GDM1 (cell line): ENCODE measurements around the gene ZGLP1.
"Not testable (repeated sequence)": the region's sequence is repeated elsewhere in the genome, so short reads cannot be mapped to it uniquely, and the experiment has no call there.

Experiments
- DNase-seq: peaks from one replicate; lab custom pipeline; 2025; lab: John Stamatoyannopoulos, UW

The ZGLP1 gene

DNA sequence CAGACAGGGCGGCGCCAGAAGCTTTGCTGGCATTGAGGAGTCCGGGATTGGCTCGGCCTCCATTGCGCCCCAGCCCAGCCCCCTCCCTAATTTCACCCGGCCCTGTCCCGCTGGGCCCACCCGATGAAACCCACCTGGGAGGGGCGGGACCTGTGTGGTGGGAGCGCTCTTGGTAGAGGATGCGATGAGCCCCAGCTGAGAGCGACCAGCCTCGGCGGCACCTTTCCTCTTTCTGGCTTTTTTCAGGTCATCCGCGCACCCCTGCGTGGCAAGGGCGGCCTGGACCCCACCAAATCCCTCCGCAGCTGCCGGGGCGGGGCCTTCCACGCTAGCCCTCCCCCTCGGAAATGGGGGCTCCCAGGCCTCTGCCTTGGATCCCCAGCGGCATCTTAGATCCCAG is at the start of gene ZGLP1:
ZGLP1 (minus strand) TSS at position 393 of the 400 bp plus-strand sequence.
- DNase-seq = no peak

DNA sequence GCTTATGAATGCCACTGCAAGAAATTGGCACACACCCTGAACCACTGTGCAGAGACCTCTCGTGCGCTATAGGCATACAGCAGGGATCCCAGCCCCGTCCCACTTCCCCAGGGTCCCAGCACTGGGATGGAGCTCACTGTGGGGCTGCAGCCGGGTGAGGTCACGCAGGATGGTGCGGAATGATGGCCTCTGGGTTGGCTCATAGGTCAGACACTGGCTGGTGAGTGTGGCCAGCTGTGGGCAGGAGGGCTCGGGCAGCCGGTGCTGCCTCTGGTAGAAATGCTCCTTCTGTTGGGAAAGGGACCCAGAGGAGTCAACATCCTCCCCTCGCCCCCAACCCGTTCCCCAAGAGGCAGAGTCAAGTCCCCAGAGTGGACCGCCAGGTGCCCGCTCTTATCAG is 46.8 kb upstream of the ZGLP1 start:
- no peak for DNase-seq

DNA sequence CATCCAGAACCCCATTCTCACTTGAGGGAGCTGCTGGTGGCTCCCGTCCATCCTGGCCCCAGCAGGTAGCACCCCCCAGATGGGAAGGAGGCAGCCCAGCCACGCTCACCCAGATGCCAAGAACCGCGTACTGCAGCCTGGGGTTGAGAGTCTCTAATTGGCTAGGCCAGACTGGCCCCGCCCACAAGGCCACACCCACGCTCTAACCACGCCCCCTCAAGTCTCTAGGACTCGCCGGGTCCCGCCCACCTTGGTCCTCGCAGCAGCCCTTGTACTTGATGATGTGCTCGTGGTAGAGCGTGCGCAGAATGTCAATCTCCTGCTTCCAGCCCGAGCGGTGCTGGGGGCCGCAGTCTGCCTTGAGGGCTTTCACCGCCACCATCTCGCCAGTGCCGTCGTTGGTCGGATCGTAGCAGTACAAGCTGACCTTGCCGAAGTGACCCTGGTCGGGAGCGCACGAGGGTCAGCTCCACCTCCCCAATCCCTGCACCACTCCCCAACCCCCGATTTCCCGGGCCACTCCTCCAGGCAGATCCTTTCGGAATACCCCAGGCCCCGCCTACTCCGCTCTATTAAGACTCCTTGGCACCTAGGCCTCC is 44.3 kb upstream of the ZGLP1 start:
- no peak for DNase-seq

DNA sequence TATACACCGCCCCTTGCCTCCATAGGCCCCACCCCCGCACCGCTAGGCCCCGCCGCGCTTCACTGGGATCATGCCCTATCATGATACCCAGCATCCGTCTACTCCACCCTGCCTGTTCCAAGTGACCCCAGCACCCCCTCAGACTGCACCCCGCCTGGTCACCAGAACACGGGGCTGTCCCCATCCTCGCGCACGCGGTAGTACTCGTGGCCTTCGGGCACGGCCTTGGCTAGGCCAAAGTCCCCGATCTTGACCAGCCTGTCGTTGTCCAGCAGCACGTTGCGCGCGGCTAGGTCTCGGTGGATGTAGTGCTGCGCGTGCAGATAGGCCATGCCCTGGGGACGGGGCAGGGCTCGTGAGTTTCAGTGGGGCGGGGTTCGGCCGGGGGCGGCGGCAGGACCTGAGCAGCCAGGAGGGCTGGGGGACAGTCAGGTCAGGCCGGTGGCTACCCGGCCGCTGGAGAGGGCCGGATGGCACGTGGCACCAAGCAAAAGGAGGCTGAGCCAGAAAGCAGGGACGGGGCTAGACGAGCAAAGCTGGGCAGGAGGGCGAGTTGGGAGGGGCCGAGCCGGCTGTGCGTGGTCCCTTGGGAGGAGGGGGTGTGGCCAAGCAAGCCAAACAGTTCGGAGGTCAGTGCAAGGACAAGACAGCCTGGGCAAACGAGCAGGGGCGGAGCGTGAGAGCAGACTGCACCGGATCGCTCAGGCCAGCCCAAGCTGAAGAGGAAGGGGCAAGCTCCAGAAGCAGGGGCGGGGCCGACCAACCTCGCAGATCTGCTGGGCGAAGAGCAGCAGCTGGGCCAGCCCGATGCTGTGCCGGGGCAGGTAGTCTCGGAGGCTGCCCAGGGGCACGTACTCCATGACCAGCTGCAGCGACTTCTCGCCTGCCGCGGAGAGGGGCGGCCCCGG is 43.4 kb upstream of the ZGLP1 start:
- DNase-seq = no peak

- DNase-seq = no peak
These were observed 36.9 kb upstream of the ZGLP1 start for GRCh38 chr19:10346509-10346908.

DNA sequence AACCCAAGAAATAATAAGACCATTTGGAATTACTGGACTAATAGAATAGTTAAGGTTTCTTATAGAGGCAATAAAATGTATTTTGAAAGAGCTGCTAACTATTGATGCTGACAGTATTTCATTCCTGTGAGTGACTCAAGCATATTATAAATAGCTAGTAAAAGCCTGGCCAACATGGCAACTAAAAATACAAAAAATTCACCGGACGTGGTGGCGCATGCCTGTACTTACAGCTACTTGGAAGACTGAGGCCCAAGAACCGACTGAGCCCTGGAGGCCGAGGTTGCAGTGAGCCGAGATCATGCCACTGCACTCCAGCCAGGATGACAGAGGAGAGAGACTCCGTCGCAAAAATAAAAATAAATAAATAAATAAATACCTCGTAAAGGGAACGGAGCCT is 35.2 kb upstream of the ZGLP1 start:
- no peak for DNase-seq

DNA sequence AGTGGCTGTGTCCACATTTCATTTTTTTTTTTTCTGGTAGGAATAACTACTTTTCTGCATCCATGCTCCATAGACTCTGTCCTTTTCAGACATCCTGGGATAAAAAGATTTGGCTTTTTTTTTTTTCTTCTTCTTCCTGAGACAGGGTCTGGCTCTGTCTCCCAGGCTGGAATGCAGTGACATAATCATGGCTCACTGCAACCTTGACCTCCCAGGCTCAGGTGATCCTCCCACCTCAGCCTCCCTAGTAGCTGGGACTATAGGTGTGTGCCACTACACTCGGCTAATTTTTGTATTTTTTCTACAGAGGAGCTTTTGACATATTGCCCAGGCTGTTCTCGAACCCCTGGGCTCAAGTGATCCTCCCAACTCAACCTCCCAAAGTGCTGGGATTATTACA is 33.9 kb upstream of the ZGLP1 start:
- DNase-seq = no peak

- no peak for DNase-seq
These were observed 30.4 kb upstream of the ZGLP1 start for GRCh38 chr19:10339977-10340376.

GRCh38 chr19:10339380-10339960 is 29.9 kb upstream of the ZGLP1 start, which contains the start of gene ICAM3:
ICAM3 (minus strand) TSS chr19:10339624; CDS start chr19:10339614, 10 bp downstream.
- peak; percentile 64 for DNase-seq

DNA sequence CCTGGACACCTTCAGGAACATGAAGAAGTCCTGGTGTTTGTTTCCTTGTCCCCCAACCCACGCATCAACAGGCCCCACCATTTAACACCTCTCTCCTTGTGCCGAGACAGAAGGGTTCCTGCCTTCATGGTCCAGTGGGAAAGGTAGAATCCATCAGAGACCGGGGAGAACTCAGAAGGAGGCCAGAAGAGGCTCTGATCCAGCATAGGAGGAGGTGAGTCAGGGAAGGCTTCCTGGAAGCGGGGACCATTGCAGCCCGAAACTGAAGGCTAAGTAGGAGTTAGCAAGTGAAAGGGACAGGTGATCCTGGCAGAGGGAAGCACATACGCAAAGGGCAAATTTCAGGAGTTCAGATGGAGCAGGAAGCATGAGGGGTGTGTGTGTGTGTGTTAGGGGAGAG is 29.3 kb upstream of the ZGLP1 start:
- DNase-seq = no peak

- DNase-seq = not testable (repeated sequence)
These were observed 27.1 kb upstream of the ZGLP1 start for GRCh38 chr19:10336725-10337124.

GRCh38 chr19:10335352-10335985 is 25.9 kb upstream of the ZGLP1 start:
- no peak for DNase-seq

DNA sequence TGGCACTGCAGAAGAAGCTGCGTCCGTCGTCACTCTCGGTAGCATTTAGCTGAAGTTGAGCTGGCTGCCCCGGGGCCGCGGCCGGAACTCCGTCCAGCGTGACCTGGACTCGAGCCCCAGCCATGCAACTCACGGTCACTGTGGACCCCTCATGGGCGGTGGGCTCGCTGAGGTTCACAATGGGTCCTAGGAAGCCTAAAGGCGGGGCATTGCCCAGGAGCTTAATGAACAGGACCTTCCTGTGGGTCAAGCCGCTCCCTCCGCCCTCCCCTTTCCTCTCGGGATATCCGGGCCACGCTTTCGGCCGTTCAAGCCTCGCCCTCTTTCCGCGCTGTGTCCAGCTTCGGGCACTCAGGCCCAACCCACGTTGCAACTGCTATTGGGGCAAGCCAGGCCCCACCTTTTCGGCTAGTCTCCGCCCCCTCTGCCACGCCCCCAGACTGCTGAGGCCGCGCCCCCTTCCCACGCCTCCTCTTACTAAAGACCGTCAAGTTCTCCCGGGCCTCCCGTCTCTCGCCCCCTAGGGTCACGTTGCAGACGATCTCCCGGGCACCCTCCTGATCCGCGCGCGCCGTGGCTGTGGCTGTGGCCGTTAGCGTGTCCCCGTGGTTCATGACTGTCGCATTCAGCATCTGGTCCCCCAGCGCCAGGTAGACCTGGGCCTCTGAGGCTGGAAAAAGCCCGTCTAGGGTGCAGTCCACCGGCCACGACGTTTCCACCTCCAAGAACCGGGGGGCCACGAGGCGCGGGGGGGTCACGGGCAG is 25.2 kb upstream of the ZGLP1 start:
- no peak for DNase-seq

GRCh38 chr19:10333758-10334587 is 24.4 kb upstream of the ZGLP1 start:
- DNase-seq = no peak

DNA sequence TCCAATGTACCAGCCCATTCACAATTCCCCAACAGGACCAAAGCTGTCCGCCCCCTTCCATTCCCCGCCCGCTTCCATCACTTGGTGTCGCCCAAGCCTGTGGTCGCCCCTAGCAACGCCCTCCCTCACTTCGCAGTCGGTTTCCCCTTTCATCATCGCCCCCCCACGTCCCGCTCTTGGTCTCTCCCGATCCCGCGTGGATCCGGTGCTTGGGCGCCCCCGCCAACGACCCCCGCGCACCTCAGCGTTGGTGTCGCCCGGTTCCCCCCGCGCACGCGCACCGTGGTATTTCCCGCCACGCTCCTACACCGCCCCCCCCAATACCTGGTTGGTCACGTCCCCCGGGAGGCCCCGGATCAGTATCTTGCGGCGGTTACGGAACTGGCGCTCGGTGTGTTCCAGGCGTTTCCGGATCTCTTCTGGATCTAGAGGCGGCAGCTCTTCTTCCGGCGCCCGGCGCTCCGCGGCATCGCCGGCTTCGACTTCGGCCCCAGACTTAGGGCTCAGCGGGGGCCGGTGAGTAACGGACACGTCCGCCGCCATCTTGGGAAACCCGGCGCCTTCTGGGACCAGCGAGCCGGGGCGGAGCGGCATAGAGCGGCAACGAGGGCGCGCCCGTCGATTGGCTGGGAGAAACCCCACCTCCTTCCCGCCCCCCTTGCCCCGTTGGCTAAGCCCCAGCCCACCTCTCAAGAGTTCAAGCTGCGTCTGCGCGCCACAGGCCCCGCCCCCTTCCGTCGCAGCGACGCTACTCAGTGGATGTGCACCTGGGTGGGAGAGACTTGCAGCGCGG is 23.5 kb upstream of the ZGLP1 start, which contains the start of gene RAVER1:
RAVER1 (minus strand) TSS at position 565 of the 793 bp plus-strand sequence; CDS start at position 543, 22 bp downstream.
- peak; percentile 97 for DNase-seq

- no peak for DNase-seq
These were observed 22.7 kb upstream of the ZGLP1 start for GRCh38 chr19:10332158-10332964.

DNA sequence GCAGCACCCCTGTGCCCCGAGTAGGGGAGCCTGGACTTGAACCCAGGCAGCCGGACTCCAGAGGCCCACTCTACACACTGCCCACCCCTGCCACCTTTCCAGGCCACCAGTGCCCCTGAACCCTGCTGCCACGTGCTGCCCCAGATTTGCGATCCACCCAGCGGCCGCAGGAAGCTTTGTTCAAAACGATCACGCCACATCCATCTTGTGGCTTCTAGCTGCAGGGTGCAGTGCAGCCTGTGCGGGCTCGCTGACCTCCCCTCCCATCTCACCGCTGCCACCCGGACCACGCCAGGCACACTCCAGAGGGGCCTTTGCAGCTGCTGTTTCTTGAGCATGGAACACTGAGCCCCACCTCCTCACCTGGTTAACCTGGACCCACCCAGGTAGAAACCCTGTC is 19.9 kb upstream of the ZGLP1 start:
- no peak for DNase-seq

- DNase-seq = no peak
These were observed 19.2 kb upstream of the ZGLP1 start for GRCh38 chr19:10328558-10329429.
